ENCODE data around the gene PEX6. TPM values are rescaled to one million over a fixed set of nuclear protein-coding genes. Genes with fewer than 3 reads are reported as not detected.

The PEX6 gene
- total and polyA plus RNA-seq, 7 donors, result 12.0 to 37.8 (median 24.1) TPM

GRCh38 chr6:42916288-42916687, 62.7 kb downstream of the PEX6 start:
- no peak for TF ChIP-seq CTCF (IDR thresholded peaks at IDR 0.05)
- Histone ChIP-seq H3K4me3 (no peak overlapping the region), H3K27me3 (ENCODE audit: insufficient read depth in 3 of 3, low read length in 2 of 3) (peaks cover 0 to 27% (median 0%) of the 10 kb centered on the region in 3 donors), H3K36me3 (ENCODE audit: insufficient read depth in 1 of 2, low read depth in 1 of 2) (no peaks in the 10 kb centered on the region), H3K4me1 (peaks cover 4% of the 10 kb centered on the region), H3K27ac (no peak overlapping the region), H3K9me3 (no peaks in the 10 kb centered on the region)
- ATAC-seq (no peak), DNase-seq (no peak)
- intact Hi-C loops (cut with DNase I), result no loop called here
- WGBS, 3 donors, result 87 to 95% (median 88%) methylated on average over 1 of the region's 1 CpG

- Histone ChIP-seq H3K4me1 (peaks cover 4% of the 10 kb centered on the region), H3K27me3 (ENCODE audit: insufficient read depth in 3 of 3, low read length in 2 of 3) (peaks cover 0 to 32% (median 0%) of the 10 kb centered on the region in 3 donors), H3K9me3 (no peaks in the 10 kb centered on the region), H3K4me3 (no peak within 1 kb of the TSS), H3K36me3 (ENCODE audit: insufficient read depth in 1 of 2, low read depth in 1 of 2) (no peaks in the 10 kb centered on the region), H3K27ac (no peak within 1 kb of the TSS)
- TF ChIP-seq CTCF (IDR thresholded peaks at IDR 0.05), result no peak
- intact Hi-C loops (cut with DNase I), result no loop called here
- 72 to 75% (median 73%) methylated on average over 8 to 10 of the region's 10 CpGs for WGBS, 3 donors
- DNase-seq, result no peak
- ATAC-seq, result no peak
Observed at GRCh38 chr6:42915732-42916131, 63.2 kb downstream of the PEX6 start, which contains the start of gene PTCRA. Gene PTCRA, plus strand, starts transcription at chr6:42916053. Its CDS starts 17 bp downstream, at chr6:42916070.

GRCh38 chr6:42914546-42914945, 64.4 kb downstream of the PEX6 start:
- ATAC-seq, result no peak
- intact Hi-C loops (cut with DNase I), result no loop called here

More at GRCh38 chr6:42914546-42914945, 64.4 kb downstream of the PEX6 start:
- no peak for TF ChIP-seq CTCF (IDR thresholded peaks at IDR 0.05)
- H3K4me1 ChIP-seq, result peaks cover 4% of the 10 kb centered on the region
- H3K9me3 ChIP-seq, result no peaks in the 10 kb centered on the region
- no peak overlapping the region for H3K4me3 ChIP-seq
- no peak overlapping the region for H3K27ac ChIP-seq
- peaks cover 0 to 32% (median 0%) of the 10 kb centered on the region in 3 donors for H3K27me3 ChIP-seq (ENCODE audit: insufficient read depth in 3 of 3, low read length in 2 of 3)
- no peak for DNase-seq
- 65 to 68% (median 67%) methylated on average over 4 of the region's 4 CpGs for WGBS, 3 donors
- H3K36me3 ChIP-seq (ENCODE audit: insufficient read depth in 1 of 2, low read depth in 1 of 2), result no peaks in the 10 kb centered on the region

Other genes with a start within 250 kb of the PEX6 start
- gene TBCC, start 233.1 kb downstream of the PEX6 start, total RNA-seq, result 10 to 100 TPM; 17.0 to 26.9 (median 18.9) TPM
- gene TBCC, start 233.1 kb downstream of the PEX6 start, polyA plus RNA-seq, result 10 to 100 TPM; 13.1 to 41.3 (median 29.8) TPM
- gene BICRAL, start 197.1 kb downstream of the PEX6 start, total RNA-seq, result 10 to 100 TPM in 2 of 4 donors, 1 to 10 TPM in 2; 6.2 to 12.2 (median 10.5) TPM
- 1 to 10 TPM; 2.8 to 5.0 (median 2.9) TPM for gene BICRAL, start 197.1 kb downstream of the PEX6 start, polyA plus RNA-seq
- 10 to 100 TPM; 50.7 to 70.4 (median 62.9) TPM for gene RPL7L1, start 99.6 kb downstream of the PEX6 start, total RNA-seq
- 100 to 1,000 TPM in 1 of 3 donors, 10 to 100 TPM in 2; 35.5 to 107 (median 90.6) TPM for gene RPL7L1, start 99.6 kb downstream of the PEX6 start, polyA plus RNA-seq
- not detected for gene PTCRA, start 63.1 kb downstream of the PEX6 start, total RNA-seq
- gene PTCRA, start 63.1 kb downstream of the PEX6 start, polyA plus RNA-seq, result under 1 TPM in 1 of 3 donors, not detected in 2; 0.09 TPM
- gene CNPY3, start 49.7 kb downstream of the PEX6 start, total RNA-seq, result 10 to 100 TPM in 2 of 4 donors, 1 to 10 TPM in 2; 6.8 to 11.9 (median 9.5) TPM
- gene CNPY3, start 49.7 kb downstream of the PEX6 start, polyA plus RNA-seq, result 10 to 100 TPM in 2 of 3 donors, 1 to 10 TPM in 1; 5.7 to 13.7 (median 10.8) TPM
- under 1 TPM in 3 of 4 donors, not detected in 1; 0.34 to 0.74 (median 0.43) TPM for gene GNMT, start 18.4 kb downstream of the PEX6 start, total RNA-seq
- under 1 TPM; 0.09 to 0.21 (median 0.12) TPM for gene GNMT, start 18.4 kb downstream of the PEX6 start, polyA plus RNA-seq
- gene PPP2R5D, start 5.4 kb upstream of the PEX6 start, total RNA-seq, result 10 to 100 TPM; 25.9 to 36.4 (median 31.0) TPM
- 10 to 100 TPM; 25.6 to 46.7 (median 27.1) TPM for gene PPP2R5D, start 5.4 kb upstream of the PEX6 start, polyA plus RNA-seq
- gene MEA1, start 34.8 kb upstream of the PEX6 start, total RNA-seq, result 10 to 100 TPM; 20.3 to 27.5 (median 26.9) TPM
- 10 to 100 TPM; 42.5 to 95.2 (median 48.6) TPM for gene MEA1, start 34.8 kb upstream of the PEX6 start, polyA plus RNA-seq
- gene KLHDC3, start 35.1 kb upstream of the PEX6 start, total RNA-seq, result 100 to 1,000 TPM in 2 of 4 donors, 10 to 100 TPM in 2; 75.2 to 115 (median 99.1) TPM
- gene KLHDC3, start 35.1 kb upstream of the PEX6 start, polyA plus RNA-seq, result 100 to 1,000 TPM in 1 of 3 donors, 10 to 100 TPM in 2; 61.7 to 198 (median 97.1) TPM
- 10 to 100 TPM; 31.0 to 47.3 (median 37.5) TPM for gene RRP36, start 42.4 kb upstream of the PEX6 start, total RNA-seq
- 10 to 100 TPM; 39.7 to 70.5 (median 68.2) TPM for gene RRP36, start 42.4 kb upstream of the PEX6 start, polyA plus RNA-seq
- 10 to 100 TPM in 3 of 4 donors, 1 to 10 TPM in 1; 9.3 to 23.4 (median 20.1) TPM for gene CUL7, start 74.7 kb upstream of the PEX6 start, total RNA-seq
- gene CUL7, start 74.7 kb upstream of the PEX6 start, polyA plus RNA-seq, result 10 to 100 TPM in 1 of 3 donors, 1 to 10 TPM in 2; 6.0 to 11.5 (median 6.5) TPM
- 100 to 1,000 TPM in 1 of 4 donors, 10 to 100 TPM in 3; 61.3 to 138 (median 94.5) TPM for gene MRPL2, start 80.3 kb upstream of the PEX6 start, total RNA-seq
- 100 to 1,000 TPM in 1 of 3 donors, 10 to 100 TPM in 2; 91.1 to 139 (median 91.2) TPM for gene MRPL2, start 80.3 kb upstream of the PEX6 start, polyA plus RNA-seq
- 10 to 100 TPM; 13.0 to 20.9 (median 15.0) TPM for gene KLC4, start 80.5 kb upstream of the PEX6 start, total RNA-seq
- gene KLC4, start 80.5 kb upstream of the PEX6 start, polyA plus RNA-seq, result 10 to 100 TPM; 12.2 to 17.2 (median 13.2) TPM
- 1 to 10 TPM in 2 of 4 donors, under 1 TPM in 2; 0.61 to 1.6 (median 1.1) TPM for gene PTK7, start 97.1 kb upstream of the PEX6 start, total RNA-seq
- gene PTK7, start 97.1 kb upstream of the PEX6 start, polyA plus RNA-seq, result under 1 TPM; 0.17 to 0.90 (median 0.23) TPM
- gene SRF, start 192.1 kb upstream of the PEX6 start, total RNA-seq, result 10 to 100 TPM; 36.4 to 46.6 (median 40.1) TPM
- gene SRF, start 192.1 kb upstream of the PEX6 start, polyA plus RNA-seq, result 10 to 100 TPM; 26.3 to 57.7 (median 34.7) TPM
- 10 to 100 TPM in 2 of 4 donors, 1 to 10 TPM in 2; 6.5 to 10.9 (median 9.6) TPM for gene CUL9, start 203.0 kb upstream of the PEX6 start, total RNA-seq
- 10 to 100 TPM in 2 of 3 donors, 1 to 10 TPM in 1; 6.3 to 10.8 (median 10.7) TPM for gene CUL9, start 203.0 kb upstream of the PEX6 start, polyA plus RNA-seq

Measured in psoas muscle (tissue), 8 donors.